ENCODE data around the gene MAD1L1. TPM values are rescaled to one million over a fixed set of nuclear protein-coding genes. Genes with fewer than 3 reads are reported as not detected.

Gene MAD1L1
- total RNA-seq, 1 experiment from 2014 or later, result 43.8 TPM

DNA sequence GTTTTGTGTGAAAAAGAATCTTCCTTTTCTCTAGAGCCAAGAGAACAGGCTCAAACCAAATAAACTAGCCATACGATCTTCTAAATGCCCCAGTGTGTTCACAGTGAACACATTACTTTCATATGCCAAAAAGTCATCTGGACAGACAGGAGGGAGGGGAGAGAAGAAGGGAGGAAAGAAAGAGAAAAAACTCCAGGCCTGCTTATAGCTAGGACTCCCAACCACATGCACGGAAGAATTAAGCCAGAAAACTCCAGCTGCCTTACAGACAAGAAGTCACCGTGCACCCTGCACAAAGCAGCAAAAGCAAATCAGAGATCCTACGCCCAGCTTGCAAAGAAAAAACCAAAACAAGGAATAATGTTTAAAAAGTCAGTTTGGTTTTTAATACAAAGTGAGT is 47.2 kb upstream of the MAD1L1 start:
- no peak overlapping the region for H3K4me3 Mint-ChIP-seq
- H3K36me3 Mint-ChIP-seq, result no peaks in the 10 kb centered on the region
- POLR2A ChIA-PET, result interaction anchor here (0.5 kb wide), 1 partner anchor 114 kb away, joined by 5 read pairs; no protein-coding TSS in a partner anchor
- peaks cover 19% of the 10 kb centered on the region for H3K4me1 Mint-ChIP-seq
- TF ChIP-seq, protein P1, sequence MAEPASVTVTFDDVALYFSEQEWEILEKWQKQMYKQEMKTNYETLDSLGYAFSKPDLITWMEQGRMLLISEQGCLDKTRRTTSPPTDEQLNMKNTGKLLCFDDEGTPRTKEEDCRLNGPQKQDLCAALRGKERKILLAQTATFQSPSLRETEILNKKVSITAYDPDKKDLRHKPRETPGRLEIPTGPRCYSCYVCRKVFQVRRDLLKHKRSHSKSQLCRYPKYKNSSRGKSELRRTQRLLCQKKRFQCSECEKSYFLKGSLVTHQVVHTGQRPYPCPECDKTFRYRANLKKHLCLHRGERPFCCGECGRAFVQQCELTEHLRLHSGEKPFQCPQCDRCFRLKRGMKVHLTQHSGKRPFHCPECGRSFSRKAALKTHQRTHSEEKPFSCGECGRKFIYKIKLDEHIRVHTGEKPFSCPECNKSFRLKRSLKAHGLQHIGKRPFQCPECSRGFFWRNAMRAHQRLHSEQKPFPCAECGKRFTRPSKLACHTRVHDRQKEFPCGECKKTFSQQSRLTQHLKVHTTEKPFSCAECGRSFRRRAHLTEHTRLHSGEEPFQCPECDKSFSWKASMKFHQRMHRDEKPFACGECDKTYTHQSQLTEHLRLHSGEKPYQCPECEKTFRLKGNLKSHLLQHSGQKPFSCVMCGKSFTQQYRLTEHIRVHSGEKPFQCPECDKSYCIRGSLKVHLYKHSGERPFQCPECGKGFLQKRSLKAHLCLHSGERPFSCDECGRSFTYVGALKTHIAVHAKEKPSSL (CRISPR knock-in tag; conservative IDR thresholded peaks at IDR 0.05), result no peak
- no peak for TF ChIP-seq ZNF138 (CRISPR knock-in tag; conservative IDR thresholded peaks at IDR 0.05)
- TF ChIP-seq, protein P2, sequence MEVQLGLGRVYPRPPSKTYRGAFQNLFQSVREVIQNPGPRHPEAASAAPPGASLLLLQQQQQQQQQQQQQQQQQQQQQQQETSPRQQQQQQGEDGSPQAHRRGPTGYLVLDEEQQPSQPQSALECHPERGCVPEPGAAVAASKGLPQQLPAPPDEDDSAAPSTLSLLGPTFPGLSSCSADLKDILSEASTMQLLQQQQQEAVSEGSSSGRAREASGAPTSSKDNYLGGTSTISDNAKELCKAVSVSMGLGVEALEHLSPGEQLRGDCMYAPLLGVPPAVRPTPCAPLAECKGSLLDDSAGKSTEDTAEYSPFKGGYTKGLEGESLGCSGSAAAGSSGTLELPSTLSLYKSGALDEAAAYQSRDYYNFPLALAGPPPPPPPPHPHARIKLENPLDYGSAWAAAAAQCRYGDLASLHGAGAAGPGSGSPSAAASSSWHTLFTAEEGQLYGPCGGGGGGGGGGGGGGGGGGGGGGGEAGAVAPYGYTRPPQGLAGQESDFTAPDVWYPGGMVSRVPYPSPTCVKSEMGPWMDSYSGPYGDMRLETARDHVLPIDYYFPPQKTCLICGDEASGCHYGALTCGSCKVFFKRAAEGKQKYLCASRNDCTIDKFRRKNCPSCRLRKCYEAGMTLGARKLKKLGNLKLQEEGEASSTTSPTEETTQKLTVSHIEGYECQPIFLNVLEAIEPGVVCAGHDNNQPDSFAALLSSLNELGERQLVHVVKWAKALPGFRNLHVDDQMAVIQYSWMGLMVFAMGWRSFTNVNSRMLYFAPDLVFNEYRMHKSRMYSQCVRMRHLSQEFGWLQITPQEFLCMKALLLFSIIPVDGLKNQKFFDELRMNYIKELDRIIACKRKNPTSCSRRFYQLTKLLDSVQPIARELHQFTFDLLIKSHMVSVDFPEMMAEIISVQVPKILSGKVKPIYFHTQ (CRISPR knock-in tag; IDR thresholded peaks at IDR 0.05), result no peak
- TF ChIP-seq, protein P3, sequence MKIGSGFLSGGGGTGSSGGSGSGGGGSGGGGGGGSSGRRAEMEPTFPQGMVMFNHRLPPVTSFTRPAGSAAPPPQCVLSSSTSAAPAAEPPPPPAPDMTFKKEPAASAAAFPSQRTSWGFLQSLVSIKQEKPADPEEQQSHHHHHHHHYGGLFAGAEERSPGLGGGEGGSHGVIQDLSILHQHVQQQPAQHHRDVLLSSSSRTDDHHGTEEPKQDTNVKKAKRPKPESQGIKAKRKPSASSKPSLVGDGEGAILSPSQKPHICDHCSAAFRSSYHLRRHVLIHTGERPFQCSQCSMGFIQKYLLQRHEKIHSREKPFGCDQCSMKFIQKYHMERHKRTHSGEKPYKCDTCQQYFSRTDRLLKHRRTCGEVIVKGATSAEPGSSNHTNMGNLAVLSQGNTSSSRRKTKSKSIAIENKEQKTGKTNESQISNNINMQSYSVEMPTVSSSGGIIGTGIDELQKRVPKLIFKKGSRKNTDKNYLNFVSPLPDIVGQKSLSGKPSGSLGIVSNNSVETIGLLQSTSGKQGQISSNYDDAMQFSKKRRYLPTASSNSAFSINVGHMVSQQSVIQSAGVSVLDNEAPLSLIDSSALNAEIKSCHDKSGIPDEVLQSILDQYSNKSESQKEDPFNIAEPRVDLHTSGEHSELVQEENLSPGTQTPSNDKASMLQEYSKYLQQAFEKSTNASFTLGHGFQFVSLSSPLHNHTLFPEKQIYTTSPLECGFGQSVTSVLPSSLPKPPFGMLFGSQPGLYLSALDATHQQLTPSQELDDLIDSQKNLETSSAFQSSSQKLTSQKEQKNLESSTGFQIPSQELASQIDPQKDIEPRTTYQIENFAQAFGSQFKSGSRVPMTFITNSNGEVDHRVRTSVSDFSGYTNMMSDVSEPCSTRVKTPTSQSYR (CRISPR knock-in tag; IDR thresholded peaks at IDR 0.05), result no peak
- TF ChIP-seq ELF4 (CRISPR knock-in tag; IDR thresholded peaks at IDR 0.05; ENCODE audit: low read depth), result no peak
- TF ChIP-seq NFE2L1 (CRISPR knock-in tag; IDR thresholded peaks at IDR 0.05), result no peak
- TF ChIP-seq, protein P4, sequence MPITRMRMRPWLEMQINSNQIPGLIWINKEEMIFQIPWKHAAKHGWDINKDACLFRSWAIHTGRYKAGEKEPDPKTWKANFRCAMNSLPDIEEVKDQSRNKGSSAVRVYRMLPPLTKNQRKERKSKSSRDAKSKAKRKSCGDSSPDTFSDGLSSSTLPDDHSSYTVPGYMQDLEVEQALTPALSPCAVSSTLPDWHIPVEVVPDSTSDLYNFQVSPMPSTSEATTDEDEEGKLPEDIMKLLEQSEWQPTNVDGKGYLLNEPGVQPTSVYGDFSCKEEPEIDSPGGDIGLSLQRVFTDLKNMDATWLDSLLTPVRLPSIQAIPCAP (CRISPR knock-in tag; IDR thresholded peaks at IDR 0.05), result no peak
- no peak for TF ChIP-seq MYBL2 (CRISPR knock-in tag; IDR thresholded peaks at IDR 0.05)
- no peak for TF ChIP-seq RELA (CRISPR knock-in tag; IDR thresholded peaks at IDR 0.05; ENCODE audit: borderline replicate concordance)
- no peak for TF ChIP-seq TP53 (CRISPR knock-in tag; IDR thresholded peaks at IDR 0.05)
- TF ChIP-seq, protein P5, sequence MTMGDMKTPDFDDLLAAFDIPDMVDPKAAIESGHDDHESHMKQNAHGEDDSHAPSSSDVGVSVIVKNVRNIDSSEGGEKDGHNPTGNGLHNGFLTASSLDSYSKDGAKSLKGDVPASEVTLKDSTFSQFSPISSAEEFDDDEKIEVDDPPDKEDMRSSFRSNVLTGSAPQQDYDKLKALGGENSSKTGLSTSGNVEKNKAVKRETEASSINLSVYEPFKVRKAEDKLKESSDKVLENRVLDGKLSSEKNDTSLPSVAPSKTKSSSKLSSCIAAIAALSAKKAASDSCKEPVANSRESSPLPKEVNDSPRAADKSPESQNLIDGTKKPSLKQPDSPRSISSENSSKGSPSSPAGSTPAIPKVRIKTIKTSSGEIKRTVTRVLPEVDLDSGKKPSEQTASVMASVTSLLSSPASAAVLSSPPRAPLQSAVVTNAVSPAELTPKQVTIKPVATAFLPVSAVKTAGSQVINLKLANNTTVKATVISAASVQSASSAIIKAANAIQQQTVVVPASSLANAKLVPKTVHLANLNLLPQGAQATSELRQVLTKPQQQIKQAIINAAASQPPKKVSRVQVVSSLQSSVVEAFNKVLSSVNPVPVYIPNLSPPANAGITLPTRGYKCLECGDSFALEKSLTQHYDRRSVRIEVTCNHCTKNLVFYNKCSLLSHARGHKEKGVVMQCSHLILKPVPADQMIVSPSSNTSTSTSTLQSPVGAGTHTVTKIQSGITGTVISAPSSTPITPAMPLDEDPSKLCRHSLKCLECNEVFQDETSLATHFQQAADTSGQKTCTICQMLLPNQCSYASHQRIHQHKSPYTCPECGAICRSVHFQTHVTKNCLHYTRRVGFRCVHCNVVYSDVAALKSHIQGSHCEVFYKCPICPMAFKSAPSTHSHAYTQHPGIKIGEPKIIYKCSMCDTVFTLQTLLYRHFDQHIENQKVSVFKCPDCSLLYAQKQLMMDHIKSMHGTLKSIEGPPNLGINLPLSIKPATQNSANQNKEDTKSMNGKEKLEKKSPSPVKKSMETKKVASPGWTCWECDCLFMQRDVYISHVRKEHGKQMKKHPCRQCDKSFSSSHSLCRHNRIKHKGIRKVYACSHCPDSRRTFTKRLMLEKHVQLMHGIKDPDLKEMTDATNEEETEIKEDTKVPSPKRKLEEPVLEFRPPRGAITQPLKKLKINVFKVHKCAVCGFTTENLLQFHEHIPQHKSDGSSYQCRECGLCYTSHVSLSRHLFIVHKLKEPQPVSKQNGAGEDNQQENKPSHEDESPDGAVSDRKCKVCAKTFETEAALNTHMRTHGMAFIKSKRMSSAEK (CRISPR knock-in tag; IDR thresholded peaks at IDR 0.05; ENCODE audit: borderline replicate concordance), result no peak
- CTCF ChIA-PET, result interaction anchor here (0.7 kb wide), 1 partner anchor 69 kb away, joined by 3 read pairs; no protein-coding TSS in a partner anchor
- H3K27ac Mint-ChIP-seq, result peak overlapping the region; percentile 34; the same call in 1 of the 2 replicates
- no peak for DNase-seq (ENCODE audit: low spot score)
- no peaks in the 10 kb centered on the region for H3K27me3 Mint-ChIP-seq (ENCODE audit: low read depth)
- ATAC-seq, result no peak
- no peaks in the 10 kb centered on the region for H3K9me3 Mint-ChIP-seq

DNA sequence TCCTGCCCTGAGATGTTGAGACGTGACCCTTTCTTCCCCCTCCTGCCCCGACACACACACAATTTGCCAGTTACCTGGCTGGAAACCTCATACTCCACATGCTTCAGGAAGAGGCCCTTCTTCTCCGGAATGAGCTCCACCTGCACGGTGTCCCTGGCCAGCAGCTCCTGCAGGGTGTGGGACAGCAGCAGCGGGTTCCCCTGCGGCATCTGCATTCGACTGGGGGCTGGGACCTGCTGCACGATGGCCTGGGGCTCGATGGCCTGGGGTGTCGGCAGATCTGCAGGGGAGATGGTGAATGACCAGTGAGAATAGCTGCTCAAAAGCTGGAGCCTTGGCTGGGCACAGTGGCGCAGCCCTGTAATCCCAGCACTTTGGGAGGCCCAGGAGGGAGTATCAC is 45.3 kb upstream of the MAD1L1 start:
- CTCF ChIA-PET, result no interaction called here
- POLR2A ChIA-PET, result no interaction called here
- peak overlapping the region; percentile 7; the same call in 1 of the 2 replicates for H3K27ac Mint-ChIP-seq
- no peak for ATAC-seq
- no peaks in the 10 kb centered on the region for H3K27me3 Mint-ChIP-seq (ENCODE audit: low read depth)
- H3K4me3 Mint-ChIP-seq, result no peak overlapping the region
- no peaks in the 10 kb centered on the region for H3K9me3 Mint-ChIP-seq
- H3K4me1 Mint-ChIP-seq, result peaks cover 12% of the 10 kb centered on the region
- peaks cover 6% of the 10 kb centered on the region; the same call in 1 of the 2 replicates for H3K36me3 Mint-ChIP-seq
- no peak for DNase-seq (ENCODE audit: low spot score)
- TF ChIP-seq, protein P6, sequence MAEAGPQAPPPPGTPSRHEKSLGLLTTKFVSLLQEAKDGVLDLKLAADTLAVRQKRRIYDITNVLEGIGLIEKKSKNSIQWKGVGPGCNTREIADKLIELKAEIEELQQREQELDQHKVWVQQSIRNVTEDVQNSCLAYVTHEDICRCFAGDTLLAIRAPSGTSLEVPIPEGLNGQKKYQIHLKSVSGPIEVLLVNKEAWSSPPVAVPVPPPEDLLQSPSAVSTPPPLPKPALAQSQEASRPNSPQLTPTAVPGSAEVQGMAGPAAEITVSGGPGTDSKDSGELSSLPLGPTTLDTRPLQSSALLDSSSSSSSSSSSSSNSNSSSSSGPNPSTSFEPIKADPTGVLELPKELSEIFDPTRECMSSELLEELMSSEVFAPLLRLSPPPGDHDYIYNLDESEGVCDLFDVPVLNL (CRISPR knock-in tag; IDR thresholded peaks at IDR 0.05; ENCODE audit: borderline replicate concordance, low read depth), result no peak
- TF ChIP-seq, protein P7, sequence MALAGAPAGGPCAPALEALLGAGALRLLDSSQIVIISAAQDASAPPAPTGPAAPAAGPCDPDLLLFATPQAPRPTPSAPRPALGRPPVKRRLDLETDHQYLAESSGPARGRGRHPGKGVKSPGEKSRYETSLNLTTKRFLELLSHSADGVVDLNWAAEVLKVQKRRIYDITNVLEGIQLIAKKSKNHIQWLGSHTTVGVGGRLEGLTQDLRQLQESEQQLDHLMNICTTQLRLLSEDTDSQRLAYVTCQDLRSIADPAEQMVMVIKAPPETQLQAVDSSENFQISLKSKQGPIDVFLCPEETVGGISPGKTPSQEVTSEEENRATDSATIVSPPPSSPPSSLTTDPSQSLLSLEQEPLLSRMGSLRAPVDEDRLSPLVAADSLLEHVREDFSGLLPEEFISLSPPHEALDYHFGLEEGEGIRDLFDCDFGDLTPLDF (CRISPR knock-in tag; IDR thresholded peaks at IDR 0.05), result no peak
- TF ChIP-seq SOX15 (CRISPR knock-in tag; IDR thresholded peaks at IDR 0.05) (no peak), NR2C2 (CRISPR knock-in tag; IDR thresholded peaks at IDR 0.05) (no peak), FOXP1 (CRISPR knock-in tag; IDR thresholded peaks at IDR 0.05; ENCODE audit: borderline replicate concordance) (no peak), SMAD4 (CRISPR knock-in tag; IDR thresholded peaks at IDR 0.05) (no peak)
- TF ChIP-seq, protein P8, sequence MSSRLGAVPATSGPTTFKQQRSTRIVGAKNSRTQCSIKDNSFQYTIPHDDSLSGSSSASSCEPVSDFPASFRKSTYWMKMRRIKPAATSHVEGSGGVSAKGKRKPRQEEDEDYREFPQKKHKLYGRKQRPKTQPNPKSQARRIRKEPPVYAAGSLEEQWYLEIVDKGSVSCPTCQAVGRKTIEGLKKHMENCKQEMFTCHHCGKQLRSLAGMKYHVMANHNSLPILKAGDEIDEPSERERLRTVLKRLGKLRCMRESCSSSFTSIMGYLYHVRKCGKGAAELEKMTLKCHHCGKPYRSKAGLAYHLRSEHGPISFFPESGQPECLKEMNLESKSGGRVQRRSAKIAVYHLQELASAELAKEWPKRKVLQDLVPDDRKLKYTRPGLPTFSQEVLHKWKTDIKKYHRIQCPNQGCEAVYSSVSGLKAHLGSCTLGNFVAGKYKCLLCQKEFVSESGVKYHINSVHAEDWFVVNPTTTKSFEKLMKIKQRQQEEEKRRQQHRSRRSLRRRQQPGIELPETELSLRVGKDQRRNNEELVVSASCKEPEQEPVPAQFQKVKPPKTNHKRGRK (CRISPR knock-in tag; IDR thresholded peaks at IDR 0.05; ENCODE audit: borderline replicate concordance), result no peak
